ENCODE measurements around the gene GLYAT.

DNA sequence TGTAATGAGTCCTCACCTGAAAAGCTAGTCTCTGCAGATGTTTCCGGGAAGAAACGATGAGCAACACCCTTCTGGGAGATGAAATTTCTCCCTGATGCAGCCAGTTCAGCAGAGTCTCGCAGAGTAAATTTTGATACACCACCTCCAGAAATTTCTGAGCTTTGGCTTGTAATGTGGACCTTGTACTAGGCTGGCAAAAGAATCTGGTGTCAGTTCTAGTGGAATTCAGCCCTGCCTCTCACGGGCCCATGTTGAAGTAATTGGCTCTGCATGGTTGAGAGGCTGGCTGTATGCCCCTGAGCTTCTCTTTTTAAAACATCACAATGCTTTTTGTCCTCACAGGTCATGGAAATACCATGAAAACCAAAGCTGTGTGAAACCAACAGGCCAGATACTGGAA lies at the start of gene GLYAT:
- no peak for TF ChIP-seq MXI1 (conservative IDR thresholded peaks at IDR 0.05; ENCODE audit: poor library complexity, severe bottlenecking)
- TF ChIP-seq RAD21 (conservative IDR thresholded peaks at IDR 0.05), result no peak
- TF ChIP-seq EP300 (conservative IDR thresholded peaks at IDR 0.05; ENCODE audit: poor library complexity, severe bottlenecking), result no peak
- no peak for TF ChIP-seq CTCF (IDR thresholded peaks at IDR 0.05; ENCODE audit: poor library complexity, severe bottlenecking)
- no peak for TF ChIP-seq EZH2 (IDR thresholded peaks at IDR 0.05; ENCODE audit: borderline replicate concordance, insufficient read depth, low read length, poor library complexity, severe bottlenecking)
- TF ChIP-seq, protein P1, sequence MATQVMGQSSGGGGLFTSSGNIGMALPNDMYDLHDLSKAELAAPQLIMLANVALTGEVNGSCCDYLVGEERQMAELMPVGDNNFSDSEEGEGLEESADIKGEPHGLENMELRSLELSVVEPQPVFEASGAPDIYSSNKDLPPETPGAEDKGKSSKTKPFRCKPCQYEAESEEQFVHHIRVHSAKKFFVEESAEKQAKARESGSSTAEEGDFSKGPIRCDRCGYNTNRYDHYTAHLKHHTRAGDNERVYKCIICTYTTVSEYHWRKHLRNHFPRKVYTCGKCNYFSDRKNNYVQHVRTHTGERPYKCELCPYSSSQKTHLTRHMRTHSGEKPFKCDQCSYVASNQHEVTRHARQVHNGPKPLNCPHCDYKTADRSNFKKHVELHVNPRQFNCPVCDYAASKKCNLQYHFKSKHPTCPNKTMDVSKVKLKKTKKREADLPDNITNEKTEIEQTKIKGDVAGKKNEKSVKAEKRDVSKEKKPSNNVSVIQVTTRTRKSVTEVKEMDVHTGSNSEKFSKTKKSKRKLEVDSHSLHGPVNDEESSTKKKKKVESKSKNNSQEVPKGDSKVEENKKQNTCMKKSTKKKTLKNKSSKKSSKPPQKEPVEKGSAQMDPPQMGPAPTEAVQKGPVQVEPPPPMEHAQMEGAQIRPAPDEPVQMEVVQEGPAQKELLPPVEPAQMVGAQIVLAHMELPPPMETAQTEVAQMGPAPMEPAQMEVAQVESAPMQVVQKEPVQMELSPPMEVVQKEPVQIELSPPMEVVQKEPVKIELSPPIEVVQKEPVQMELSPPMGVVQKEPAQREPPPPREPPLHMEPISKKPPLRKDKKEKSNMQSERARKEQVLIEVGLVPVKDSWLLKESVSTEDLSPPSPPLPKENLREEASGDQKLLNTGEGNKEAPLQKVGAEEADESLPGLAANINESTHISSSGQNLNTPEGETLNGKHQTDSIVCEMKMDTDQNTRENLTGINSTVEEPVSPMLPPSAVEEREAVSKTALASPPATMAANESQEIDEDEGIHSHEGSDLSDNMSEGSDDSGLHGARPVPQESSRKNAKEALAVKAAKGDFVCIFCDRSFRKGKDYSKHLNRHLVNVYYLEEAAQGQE (IDR thresholded peaks at IDR 0.05; ENCODE audit: borderline replicate concordance), result no peak
